Gastrocnemius medialis (tissue), 4 donors: Measurements from ENCODE around the gene TPH2. TPM values are rescaled to one million over a fixed set of nuclear protein-coding genes. Genes with fewer than 3 reads are reported as not detected.

Experiments used
- ATAC-seq, 2 donors: fragments of 150-250 bp; one replicate each; pipeline ENCODE4 v1.9.1; 2016
- DNase-seq, 2 donors: peaks; one replicate each; pipeline ENCODE4 v3.0.0-alpha.2; 2019
- H3K27ac ChIP-seq, 4 donors: fragments of 200-600 bp; sonication (generic); 1 replicate in 1 of 4; 2 replicates in 3 of 4; pipeline ENCODE4 v1.5.1; 2016 to 2018; ENCODE audit warnings: mild to moderate bottlenecking in 2 of 4, moderate library complexity in 1 of 4
- H3K27me3 ChIP-seq, 3 donors: fragments of 200-600 bp; sonication (generic) in 2 of 3; 1 replicate in 1 of 3; 2 replicates in 2 of 3; pipeline versions ENCODE4 v1.5.1 to v1.6.0; 2016 to 2019; ENCODE audit warnings: mild to moderate bottlenecking in 1 of 3, moderate library complexity in 1 of 3
- H3K36me3 ChIP-seq, 2 donors: fragments of 200-600 bp; sonication (generic) in 1 of 2; one replicate each; pipeline ENCODE4 v1.5.1; 2017 to 2018
- H3K4me1 ChIP-seq, 2 donors: fragments of 200-600 bp; sonication (generic) in 1 of 2; one replicate each; pipeline ENCODE4 v1.5.1; 2016 to 2017; ENCODE audit warnings: mild to moderate bottlenecking in 2 of 2
- H3K4me3 ChIP-seq, 4 donors: fragments of 200-600 bp; sonication (generic) in 3 of 4; 1 replicate in 1 of 4; 2 replicates in 3 of 4; pipeline ENCODE4 v1.5.1; 2016 to 2019; ENCODE audit warnings: mild to moderate bottlenecking in 2 of 4
- H3K9me3 ChIP-seq, 3 donors: fragments of 200-600 bp; sonication (generic) in 2 of 3; 1 replicate in 1 of 3; 2 replicates in 2 of 3; pipeline ENCODE4 v1.5.1; 2016 to 2019
- POLR2A ChIP-seq, 2 donors: fragments of 450-650 bp; IDR thresholded peaks; one replicate each; pipeline ENCODE4 v1.6.1; 2017; ENCODE audit warnings: antibody characterized with exemption in 2 of 2, mild to moderate bottlenecking in 2 of 2, moderate library complexity in 2 of 2
- in situ Hi-C, 4 donors: fragments of 200-750 bp; cut with MboI; loops; one replicate each; pipeline versions ENCODE4 v1.15.0 to v1.8.0; 2017; ENCODE audit warnings: low sequenced_read_pairs in 4 of 4
- intact Hi-C: fragments of 100-400 bp; cut with DNase I; formaldehyde crosslinking; loops from one replicate; pipeline ENCODE4 v1.15.1; 2023; ENCODE audit warnings: low total_unique reads
- total RNA-seq, 4 donors: library from RNA; depleted of rRNA; stranded (reverse); fragments of >200 nt; gene quantifications; one replicate each; pipeline versions ENCODE4 v1.1.0 to v1.2.3, GENCODE V29; 2016
- TF ChIP-seq, protein P1 (sequence below), 5 experiments: fragments of 450-650 bp in 3 of 5; fragments of 200-600 bp in 2 of 5; sonication (generic) in 2 of 5; IDR thresholded peaks in 4 of 5; conservative IDR thresholded peaks in 1 of 5; 1 replicate in 4 of 5; 2 replicates in 1 of 5; pipeline ENCODE4 v1.5.1; 2016 to 2019; ENCODE audit warnings: antibody characterized with exemption in 5 of 5, mild to moderate bottlenecking in 3 of 5, moderate library complexity in 3 of 5

Gene TPH2
- total RNA-seq, 4 donors from 2014 or later: not detected

DNA sequence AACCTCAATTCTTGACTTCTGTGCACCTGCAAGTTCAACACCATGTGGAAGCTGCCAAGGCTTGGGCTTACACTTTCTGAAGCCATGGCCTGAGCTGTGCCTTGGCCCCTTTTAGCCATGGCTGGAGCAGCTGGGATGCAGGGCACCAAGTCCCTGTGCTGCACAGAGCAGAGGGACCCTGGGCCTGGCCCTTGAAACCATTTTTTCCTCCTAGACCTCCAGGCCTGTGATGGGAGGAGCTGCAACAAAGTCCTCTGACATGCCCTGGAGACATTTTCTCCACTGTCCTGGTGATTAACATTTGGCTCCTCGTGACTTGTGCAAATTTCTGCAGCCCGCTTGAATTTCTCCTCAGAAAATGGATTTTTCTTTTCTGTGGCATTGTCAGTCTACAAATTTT, 132.4 kb downstream of the TPH2 start:
- TF ChIP-seq, protein P1, sequence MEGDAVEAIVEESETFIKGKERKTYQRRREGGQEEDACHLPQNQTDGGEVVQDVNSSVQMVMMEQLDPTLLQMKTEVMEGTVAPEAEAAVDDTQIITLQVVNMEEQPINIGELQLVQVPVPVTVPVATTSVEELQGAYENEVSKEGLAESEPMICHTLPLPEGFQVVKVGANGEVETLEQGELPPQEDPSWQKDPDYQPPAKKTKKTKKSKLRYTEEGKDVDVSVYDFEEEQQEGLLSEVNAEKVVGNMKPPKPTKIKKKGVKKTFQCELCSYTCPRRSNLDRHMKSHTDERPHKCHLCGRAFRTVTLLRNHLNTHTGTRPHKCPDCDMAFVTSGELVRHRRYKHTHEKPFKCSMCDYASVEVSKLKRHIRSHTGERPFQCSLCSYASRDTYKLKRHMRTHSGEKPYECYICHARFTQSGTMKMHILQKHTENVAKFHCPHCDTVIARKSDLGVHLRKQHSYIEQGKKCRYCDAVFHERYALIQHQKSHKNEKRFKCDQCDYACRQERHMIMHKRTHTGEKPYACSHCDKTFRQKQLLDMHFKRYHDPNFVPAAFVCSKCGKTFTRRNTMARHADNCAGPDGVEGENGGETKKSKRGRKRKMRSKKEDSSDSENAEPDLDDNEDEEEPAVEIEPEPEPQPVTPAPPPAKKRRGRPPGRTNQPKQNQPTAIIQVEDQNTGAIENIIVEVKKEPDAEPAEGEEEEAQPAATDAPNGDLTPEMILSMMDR (IDR thresholded peaks at IDR 0.05 in 4 of 5, conservative IDR thresholded peaks at IDR 0.05 in 1 of 5): no peak
- TF ChIP-seq POLR2A (IDR thresholded peaks at IDR 0.05): no peak
- H3K27ac ChIP-seq: no peak overlapping the region
- intact Hi-C loops (no loop called here), in situ Hi-C loops (no loop called here)
- H3K4me3 ChIP-seq: no peak overlapping the region
- DNase-seq (no peak), ATAC-seq (no peak)
- H3K27me3 ChIP-seq: no peaks in the 10 kb centered on the region
- H3K4me1 ChIP-seq: no peaks in the 10 kb centered on the region
- H3K36me3 ChIP-seq: no peaks in the 10 kb centered on the region
- H3K9me3 ChIP-seq: no peaks in the 10 kb centered on the region

DNA sequence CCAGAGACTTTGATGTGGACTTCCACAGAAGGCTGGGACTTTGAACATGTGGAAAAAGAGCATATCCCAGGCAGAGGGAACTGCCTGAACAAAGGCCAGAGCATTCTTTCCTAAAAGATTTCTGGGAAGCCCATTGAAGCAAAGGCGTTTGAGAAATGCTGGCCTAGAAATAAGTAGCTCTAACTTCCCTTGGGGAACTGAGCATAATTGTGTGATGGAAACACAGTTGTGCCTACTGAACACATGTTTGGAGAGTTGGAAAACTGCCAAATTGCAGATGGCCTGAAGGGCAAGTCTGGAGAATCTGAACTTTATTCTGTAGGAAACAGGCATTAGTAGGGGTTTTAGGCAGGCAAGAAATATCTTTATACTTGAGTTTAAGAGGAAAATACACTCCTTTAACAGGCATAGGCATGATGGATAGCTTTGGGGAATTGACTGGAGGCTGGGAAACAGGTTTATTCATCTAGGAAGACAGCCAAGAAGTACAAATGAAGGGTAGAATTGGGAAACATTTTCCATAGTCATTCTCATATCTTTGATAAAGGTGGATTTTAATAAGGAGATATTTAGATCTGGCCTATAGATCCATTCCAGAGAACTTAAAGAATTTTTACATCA, 134.1 kb downstream of the TPH2 start:
- no peak for TF ChIP-seq POLR2A (IDR thresholded peaks at IDR 0.05)
- TF ChIP-seq, protein P1 (IDR thresholded peaks at IDR 0.05 in 4 of 5, conservative IDR thresholded peaks at IDR 0.05 in 1 of 5): no peak
- Histone ChIP-seq H3K9me3 (no peaks in the 10 kb centered on the region), H3K4me3 (no peak overlapping the region), H3K27me3 (no peaks in the 10 kb centered on the region), H3K27ac (no peak overlapping the region), H3K4me1 (no peaks in the 10 kb centered on the region), H3K36me3 (no peaks in the 10 kb centered on the region)
- in situ Hi-C loops (no loop called here), intact Hi-C loops (no loop called here)
- DNase-seq (no peak), ATAC-seq (no peak)

DNA sequence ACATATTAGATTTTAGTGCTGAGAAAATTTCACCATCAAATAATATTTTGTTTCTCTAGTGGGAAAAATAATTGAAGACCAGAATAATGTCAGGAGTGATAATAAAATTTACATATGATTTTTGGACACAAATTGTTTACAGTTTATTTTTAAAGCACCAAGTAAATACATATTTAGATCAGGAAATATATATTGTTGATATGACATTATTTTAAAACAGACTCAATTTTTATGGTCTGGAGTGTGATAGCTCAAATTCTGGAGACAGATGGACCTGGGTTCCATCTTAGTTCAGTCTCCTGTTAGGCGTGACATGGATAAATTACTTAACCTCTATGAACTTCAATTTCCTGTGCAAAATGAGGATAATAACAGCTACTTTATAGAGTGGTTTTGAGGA, 135.4 kb downstream of the TPH2 start:
- TF ChIP-seq, protein P1 (IDR thresholded peaks at IDR 0.05 in 4 of 5, conservative IDR thresholded peaks at IDR 0.05 in 1 of 5): no peak
- no peak for TF ChIP-seq POLR2A (IDR thresholded peaks at IDR 0.05)
- no peak overlapping the region for H3K27ac ChIP-seq
- H3K9me3 ChIP-seq: no peaks in the 10 kb centered on the region
- H3K27me3 ChIP-seq: no peaks in the 10 kb centered on the region
- no peak for DNase-seq
- intact Hi-C loops: no loop called here
- in situ Hi-C loops: no loop called here
- no peaks in the 10 kb centered on the region for H3K36me3 ChIP-seq
- no peak overlapping the region for H3K4me3 ChIP-seq
- no peak for ATAC-seq
- H3K4me1 ChIP-seq: no peaks in the 10 kb centered on the region

DNA sequence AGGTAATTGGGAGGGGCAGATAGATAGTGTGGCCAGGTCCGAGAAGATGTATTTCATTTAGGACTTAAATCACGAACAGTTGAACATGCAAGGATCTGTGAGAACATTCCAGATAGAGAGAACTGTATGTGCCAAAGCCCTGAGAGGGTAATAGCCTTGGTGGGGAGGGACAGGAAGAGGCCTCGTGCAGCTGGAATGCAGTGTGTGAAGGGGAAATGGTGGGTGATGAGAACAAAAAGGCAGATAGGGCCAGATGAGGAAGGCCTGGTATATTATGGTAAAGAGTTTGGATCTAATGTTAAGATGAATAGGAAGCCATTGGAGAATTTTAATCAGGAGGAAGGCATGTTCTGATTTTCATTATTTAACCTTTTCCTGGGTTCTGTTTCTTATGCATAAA, 136.3 kb downstream of the TPH2 start:
- H3K27ac ChIP-seq: no peak overlapping the region
- no peak for DNase-seq
- intact Hi-C loops (no loop called here), in situ Hi-C loops (no loop called here)
- H3K27me3 ChIP-seq: no peaks in the 10 kb centered on the region
- no peak overlapping the region for H3K4me3 ChIP-seq
- no peak for ATAC-seq
- TF ChIP-seq POLR2A (IDR thresholded peaks at IDR 0.05): no peak
- TF ChIP-seq, protein P1 (IDR thresholded peaks at IDR 0.05 in 4 of 5, conservative IDR thresholded peaks at IDR 0.05 in 1 of 5): no peak
- no peaks in the 10 kb centered on the region for H3K9me3 ChIP-seq
- H3K4me1 ChIP-seq: no peaks in the 10 kb centered on the region
- H3K36me3 ChIP-seq: no peaks in the 10 kb centered on the region

DNA sequence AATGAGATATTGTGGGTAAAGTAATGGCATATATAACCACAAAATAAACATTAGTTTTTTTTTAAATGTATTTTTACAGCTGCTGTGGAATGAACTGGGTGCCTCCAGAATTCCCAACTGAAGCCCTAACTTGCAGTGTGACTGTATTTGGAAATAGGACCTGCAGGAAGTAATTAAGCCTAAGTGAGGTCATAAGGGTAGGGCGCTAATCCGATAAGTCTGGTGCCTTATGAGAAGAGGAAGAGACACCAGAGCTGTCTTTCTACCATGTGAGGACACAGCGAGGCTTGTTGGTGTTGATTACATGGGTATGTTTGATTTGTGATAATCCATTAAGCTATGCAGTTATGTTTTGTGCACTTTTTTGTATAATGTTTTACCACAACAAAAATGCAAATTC, 136.8 kb downstream of the TPH2 start:
- no peak for ATAC-seq
- H3K36me3 ChIP-seq: no peaks in the 10 kb centered on the region
- H3K27me3 ChIP-seq: no peaks in the 10 kb centered on the region
- H3K9me3 ChIP-seq: no peaks in the 10 kb centered on the region
- H3K27ac ChIP-seq: no peak overlapping the region
- H3K4me3 ChIP-seq: no peak overlapping the region
- in situ Hi-C loops: no loop called here
- TF ChIP-seq, protein P1 (IDR thresholded peaks at IDR 0.05 in 4 of 5, conservative IDR thresholded peaks at IDR 0.05 in 1 of 5): no peak
- no peak for TF ChIP-seq POLR2A (IDR thresholded peaks at IDR 0.05)
- intact Hi-C loops: no loop called here
- no peak for DNase-seq
- H3K4me1 ChIP-seq: no peaks in the 10 kb centered on the region
